BLaER1 (cell line): ENCODE measurements around the gene OR6C2.
"Not testable (repeated sequence)": the region's sequence is repeated elsewhere in the genome, so short reads cannot be mapped to it uniquely, and the experiment has no call there.

Experiments used
- H3K27ac ChIP-seq: shearing (Covaris generic); formaldehyde crosslinking; 2 replicates; pipeline ENCODE4 v1.8.1; 2022
- H3K27me3 ChIP-seq: shearing (Covaris generic); formaldehyde crosslinking; 2 replicates; pipeline ENCODE4 v1.8.1; 2022
- H3K36me3 ChIP-seq: shearing (Covaris generic); formaldehyde crosslinking; 2 replicates; pipeline ENCODE4 v1.8.1; 2022
- H3K4me1 ChIP-seq: shearing (Covaris generic); formaldehyde crosslinking; 2 replicates; pipeline ENCODE4 v1.8.1; 2022
- H3K4me2 ChIP-seq: shearing (Covaris generic); formaldehyde crosslinking; 2 replicates; pipeline ENCODE4 v1.8.1; 2022
- H3K4me3 ChIP-seq: shearing (Covaris generic); formaldehyde crosslinking; 2 replicates; pipeline ENCODE4 v1.8.1; 2022
- H3K9ac ChIP-seq: shearing (Covaris generic); formaldehyde crosslinking; 2 replicates; pipeline ENCODE4 v1.8.1; 2022
- H3K9me3 ChIP-seq: shearing (Covaris generic); formaldehyde crosslinking; 2 replicates; pipeline ENCODE4 v1.8.1; 2022
- H4K20me1 ChIP-seq: shearing (Covaris generic); formaldehyde crosslinking; 2 replicates; pipeline ENCODE4 v1.8.1; 2022
- Cebpa-rat ChIP-seq: shearing (Covaris generic); IDR thresholded peaks from 2 replicates; pipeline ENCODE4 v1.8.1; 2022

Gene OR6C2

DNA sequence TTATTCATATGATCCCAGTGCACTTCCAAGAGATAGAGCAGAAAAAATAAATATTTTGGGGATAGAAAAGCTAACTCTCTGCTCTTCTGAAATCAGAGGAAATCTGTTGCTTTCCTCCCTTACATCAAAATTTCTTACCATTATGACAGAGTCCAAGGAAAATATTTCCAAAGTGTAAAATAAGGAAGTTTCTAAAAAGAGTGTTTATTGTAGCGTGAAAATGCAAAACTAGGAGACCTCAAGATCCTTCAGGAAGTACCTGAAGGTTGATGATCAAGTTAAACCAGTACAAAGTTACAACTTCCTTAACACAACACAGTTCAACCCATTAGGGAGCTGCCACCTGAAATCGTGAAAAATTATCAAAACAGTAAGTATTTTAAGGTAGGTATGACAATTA, at the start of gene OR6C2:
Gene OR6C2, plus strand, starts transcription at position 301 of the 400 bp plus-strand sequence. CDS start 8,138 bp downstream, outside the sequence.
- Histone ChIP-seq H3K36me3 (no peaks in the 10 kb centered on the region), H3K9me3 (peaks cover 13% of the 10 kb centered on the region), H4K20me1 (no peaks in the 10 kb centered on the region), H3K4me1 (no peaks in the 10 kb centered on the region), H3K27ac (no peak within 1 kb of the TSS), H3K27me3 (no peaks in the 10 kb centered on the region), H3K4me3 (no peak within 1 kb of the TSS), H3K9ac (no peak within 1 kb of the TSS), H3K4me2 (0 out of 2 replicates have a peak within 1 kb of the TSS, but pooled peaks have one; percentile 3)
- no peak for TF ChIP-seq Cebpa-rat

DNA sequence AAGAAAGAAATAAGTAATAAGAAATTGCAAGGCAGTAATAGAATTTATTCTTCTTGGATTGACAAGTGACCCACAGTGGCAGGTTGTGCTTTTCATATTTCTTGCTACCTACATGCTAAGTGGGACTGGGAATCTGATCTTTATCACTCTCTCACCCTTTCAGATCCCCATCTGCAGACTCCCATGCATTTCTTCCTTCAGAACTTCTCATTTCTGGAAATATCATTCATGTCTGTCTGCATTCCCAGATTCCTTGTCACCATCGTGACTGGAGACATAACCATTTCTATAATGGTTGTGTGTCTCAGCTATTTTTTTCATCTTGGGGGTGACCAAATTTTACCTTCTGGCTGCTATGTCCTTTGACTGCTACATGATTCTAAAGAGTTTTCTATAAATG, 47.5 kb upstream of the OR6C2 start:
- no peak overlapping the region for H3K4me3 ChIP-seq
- H3K9me3 ChIP-seq, result peaks cover 8% of the 10 kb centered on the region; the same call in 1 of the 2 replicates
- no peak for TF ChIP-seq Cebpa-rat

DNA sequence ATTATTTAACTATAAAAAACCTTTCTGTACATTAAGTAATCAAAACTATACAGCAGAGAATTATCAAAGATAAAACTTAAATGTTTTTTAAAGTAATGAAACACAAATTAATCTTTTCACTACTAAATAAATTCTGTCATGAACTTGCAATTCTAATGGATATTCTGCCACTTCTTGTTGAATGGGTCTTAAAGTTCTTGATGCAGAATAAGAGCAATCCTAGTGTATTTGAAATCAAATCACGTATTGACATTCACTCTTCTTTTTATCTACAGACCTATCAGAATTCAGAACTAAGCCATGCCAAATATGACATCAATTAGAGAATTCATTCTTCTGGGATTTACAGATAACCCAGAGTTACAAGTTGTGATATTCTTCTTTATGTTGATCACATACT, 43.6 kb upstream of the OR6C2 start, which contains the start of gene OR6C65:
Gene OR6C65, plus strand, starts transcription at position 301 of the 400 bp plus-strand sequence. Its CDS starts 0 bp downstream, at position 301.
- Histone ChIP-seq H3K27me3 (no peaks in the 10 kb centered on the region), H3K4me1 (no peaks in the 10 kb centered on the region), H4K20me1 (no peaks in the 10 kb centered on the region), H3K4me3 (no peak within 1 kb of the TSS), H3K4me2 (no peak within 1 kb of the TSS), H3K27ac (no peak within 1 kb of the TSS), H3K9me3 (no peaks in the 10 kb centered on the region), H3K9ac (no peak within 1 kb of the TSS), H3K36me3 (no peaks in the 10 kb centered on the region)
- no peak for TF ChIP-seq Cebpa-rat

More for the DNA sequence above, 47.5 kb upstream of the OR6C2 start:
- no peaks in the 10 kb centered on the region for H4K20me1 ChIP-seq
- no peaks in the 10 kb centered on the region for H3K27me3 ChIP-seq
- no peak overlapping the region for H3K9ac ChIP-seq
- no peaks in the 10 kb centered on the region for H3K4me1 ChIP-seq
- H3K4me2 ChIP-seq, result no peak overlapping the region
- no peak overlapping the region for H3K27ac ChIP-seq
- no peaks in the 10 kb centered on the region for H3K36me3 ChIP-seq

DNA sequence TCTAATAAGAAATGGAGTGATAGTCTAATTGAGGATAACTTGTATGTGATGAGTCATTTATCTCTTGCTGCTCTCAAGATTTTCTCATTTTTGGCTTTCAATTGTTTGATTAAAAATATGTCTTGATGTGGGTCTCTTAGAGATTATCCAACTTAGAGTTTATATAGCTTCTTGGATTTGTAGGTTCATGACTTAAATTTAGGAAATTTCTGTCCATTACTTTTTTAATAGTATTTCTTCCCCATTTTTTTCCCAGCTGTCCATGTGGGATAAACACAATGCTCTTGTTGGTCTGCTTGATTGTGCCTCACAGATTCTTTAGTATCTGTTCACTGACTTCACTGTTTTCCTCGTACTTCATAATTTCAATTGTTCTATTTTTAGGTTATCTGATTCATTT, 36.0 kb upstream of the OR6C2 start:
- no peak for TF ChIP-seq Cebpa-rat
- Histone ChIP-seq H3K4me1 (no peaks in the 10 kb centered on the region), H3K36me3 (no peaks in the 10 kb centered on the region), H3K9me3 (no peaks in the 10 kb centered on the region), H3K4me3 (no peak overlapping the region), H4K20me1 (no peaks in the 10 kb centered on the region), H3K4me2 (no peak overlapping the region), H3K9ac (no peak overlapping the region), H3K27me3 (no peaks in the 10 kb centered on the region), H3K27ac (no peak overlapping the region)

DNA sequence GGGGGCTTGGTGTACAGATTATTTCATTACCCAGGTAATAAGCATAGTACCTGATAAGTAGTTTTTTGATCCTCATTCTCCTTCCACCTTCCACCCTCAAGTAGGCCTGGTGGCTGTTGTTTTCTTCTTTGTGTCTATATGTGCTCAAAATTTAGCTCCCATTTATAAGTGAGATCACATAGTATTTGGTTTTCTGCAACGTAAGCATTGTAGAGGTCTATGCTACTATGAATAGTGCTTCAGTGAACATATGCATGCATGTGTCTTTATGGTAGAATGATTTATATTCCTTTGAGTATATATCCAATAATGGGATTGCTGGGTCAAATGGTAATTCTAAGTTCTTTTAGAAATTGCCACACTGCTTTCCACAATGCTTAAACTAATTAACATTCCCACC, 34.7 kb upstream of the OR6C2 start:
- not testable (repeated sequence) for H3K27ac ChIP-seq, H3K4me2 ChIP-seq, H3K36me3 ChIP-seq, H3K4me1 ChIP-seq, H4K20me1 ChIP-seq, H3K4me3 ChIP-seq, H3K27me3 ChIP-seq, H3K9me3 ChIP-seq, H3K9ac ChIP-seq

DNA sequence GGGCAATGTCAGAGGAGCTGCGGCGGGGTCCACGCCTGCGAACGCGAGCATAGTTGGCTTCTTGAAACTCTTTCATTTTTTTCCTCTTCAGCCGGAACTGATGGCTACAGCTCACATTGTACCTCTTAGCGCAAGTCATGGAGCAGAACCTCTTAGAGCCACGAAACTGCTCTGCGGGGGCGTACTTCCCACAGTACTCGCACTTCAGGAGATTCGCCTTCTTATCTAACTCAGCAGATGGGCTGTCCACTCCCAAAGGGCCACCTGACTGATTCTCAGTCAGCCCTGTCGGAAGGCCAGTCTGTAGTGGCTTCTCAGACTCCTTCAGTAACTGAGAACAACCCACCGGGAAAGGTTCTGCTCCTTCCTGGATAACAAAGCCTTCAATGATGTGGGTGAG, 31.7 kb upstream of the OR6C2 start:
- not testable (repeated sequence) for H3K9ac ChIP-seq, H3K36me3 ChIP-seq, H3K4me1 ChIP-seq, H3K9me3 ChIP-seq, H3K4me2 ChIP-seq, H3K27ac ChIP-seq, H3K4me3 ChIP-seq, H3K27me3 ChIP-seq, H4K20me1 ChIP-seq

DNA sequence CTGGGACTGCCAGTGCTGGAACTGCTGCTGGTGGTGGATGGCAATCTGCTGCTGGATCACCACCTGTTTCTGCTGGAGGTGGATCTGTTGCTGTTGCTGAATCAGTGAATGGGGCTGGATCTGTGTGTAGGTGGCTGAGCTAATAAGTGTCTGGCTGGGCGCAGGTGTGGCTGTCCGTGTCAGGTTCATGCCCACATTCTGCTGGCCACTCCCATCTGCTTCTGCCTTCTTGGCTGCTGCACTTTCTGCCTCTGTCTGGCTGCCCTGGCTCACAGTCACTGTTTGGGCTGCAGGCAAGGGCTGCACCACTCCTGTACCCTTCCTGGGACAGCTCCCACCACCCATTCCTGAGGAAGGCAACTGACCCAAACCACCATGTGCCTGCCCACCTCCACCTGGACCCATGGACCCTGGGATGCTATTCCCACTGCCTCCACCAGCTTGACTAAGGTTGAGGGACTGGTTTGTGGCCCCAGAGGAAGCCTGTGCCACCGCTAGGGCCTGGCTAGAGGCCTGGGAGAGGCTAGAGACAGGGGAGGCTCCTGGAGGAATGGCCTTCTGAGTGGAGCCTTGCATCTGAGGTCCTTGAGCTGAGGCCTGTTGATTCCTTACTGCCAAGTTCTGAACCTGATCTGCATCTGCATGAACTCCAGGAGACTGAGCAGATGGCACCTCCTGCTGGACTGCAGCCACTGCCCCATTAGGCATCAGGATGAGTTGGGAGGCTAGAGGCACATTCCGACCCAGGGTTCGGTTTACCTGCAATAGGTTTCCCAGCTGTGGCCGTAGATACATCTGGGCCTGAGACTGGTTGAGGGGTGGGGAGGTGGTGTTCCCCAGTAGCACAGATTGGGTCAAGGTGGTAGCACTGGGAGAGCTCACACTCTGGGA, 30.1 kb upstream of the OR6C2 start:
- not testable (repeated sequence) for H3K27me3 ChIP-seq, H3K27ac ChIP-seq, H3K9ac ChIP-seq, H3K9me3 ChIP-seq, H3K4me2 ChIP-seq, H4K20me1 ChIP-seq, H3K4me1 ChIP-seq, H3K36me3 ChIP-seq, H3K4me3 ChIP-seq

DNA sequence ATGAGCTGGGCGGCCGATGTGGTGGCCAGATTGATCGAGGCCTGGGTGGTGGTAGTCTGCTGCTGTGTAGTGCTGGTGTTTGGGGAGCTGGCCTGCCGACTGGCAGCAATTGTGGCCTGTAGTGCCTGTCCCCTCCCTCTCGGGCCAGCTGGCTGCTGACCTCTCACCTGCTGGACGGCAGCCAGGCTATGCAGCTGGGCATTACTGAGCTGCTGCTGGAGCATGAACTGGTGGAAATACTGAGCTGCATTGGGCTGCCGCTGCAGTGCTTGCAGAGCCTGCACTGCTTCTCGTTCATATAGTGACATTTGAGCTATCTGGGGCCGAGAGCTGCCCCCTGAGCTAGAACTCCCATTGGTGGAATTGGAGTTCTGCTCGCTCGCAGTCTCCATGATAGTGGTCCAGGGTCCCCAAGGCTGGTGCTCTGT, 29.5 kb upstream of the OR6C2 start:
- H3K4me2 ChIP-seq, H3K9me3 ChIP-seq, H3K4me1 ChIP-seq, H3K36me3 ChIP-seq, H3K27ac ChIP-seq, H3K4me3 ChIP-seq, H4K20me1 ChIP-seq, H3K9ac ChIP-seq, H3K27me3 ChIP-seq: not testable (repeated sequence)

DNA sequence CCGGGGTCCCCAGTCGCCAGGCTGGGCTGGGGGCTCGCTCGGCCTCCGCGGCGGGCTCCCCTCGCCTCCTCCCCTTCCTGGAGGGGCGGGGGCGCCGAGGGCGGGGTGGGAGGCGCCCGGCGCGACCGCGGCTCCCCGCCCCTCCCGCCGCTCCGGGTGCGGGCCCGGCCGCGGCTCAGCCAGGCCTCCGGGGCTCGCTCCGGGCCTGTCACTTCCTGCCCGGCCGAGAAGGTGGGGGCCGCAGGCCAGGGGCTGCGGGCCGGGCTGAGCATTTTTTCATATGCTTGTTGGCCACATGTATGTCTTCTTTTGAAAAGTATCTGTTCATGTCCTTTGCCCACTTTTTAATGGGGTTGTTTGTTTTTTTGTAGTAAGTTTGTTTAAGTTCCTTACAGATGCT, 29.0 kb upstream of the OR6C2 start:
- H4K20me1 ChIP-seq, H3K4me3 ChIP-seq, H3K9ac ChIP-seq, H3K27me3 ChIP-seq, H3K4me1 ChIP-seq, H3K9me3 ChIP-seq, H3K27ac ChIP-seq, H3K36me3 ChIP-seq: not testable (repeated sequence)
- peak overlapping the region; percentile 4; the same call in 1 of the 2 replicates for H3K4me2 ChIP-seq

DNA sequence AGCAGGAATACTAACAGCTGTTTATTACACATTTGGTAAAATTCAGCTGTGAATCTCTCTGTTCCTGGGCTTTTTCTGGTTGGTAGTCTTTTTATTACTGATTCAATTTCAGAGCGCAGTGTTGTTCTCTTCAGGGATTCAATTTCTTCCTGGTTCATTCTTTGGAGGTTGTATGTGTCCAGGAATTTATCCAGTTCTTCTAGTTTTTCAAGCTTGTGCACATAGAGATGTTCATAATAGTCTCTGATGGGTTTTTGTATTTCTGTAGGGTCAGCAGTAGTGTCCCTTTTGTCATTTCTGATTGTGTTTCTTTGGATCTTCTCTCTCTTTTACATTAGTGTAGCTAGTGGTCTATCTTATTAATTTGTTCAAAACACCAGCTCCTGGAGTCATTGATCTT, 26.9 kb upstream of the OR6C2 start:
- Histone ChIP-seq H3K4me3 (no peak overlapping the region), H3K9ac (no peak overlapping the region), H4K20me1 (no peaks in the 10 kb centered on the region), H3K4me1 (no peaks in the 10 kb centered on the region), H3K27me3 (peaks cover 10% of the 10 kb centered on the region; the same call in 1 of the 2 replicates), H3K4me2 (no peak overlapping the region), H3K9me3 (no peaks in the 10 kb centered on the region), H3K27ac (no peak overlapping the region), H3K36me3 (no peaks in the 10 kb centered on the region)
- TF ChIP-seq Cebpa-rat, result no peak
